GM23248 (cell line): ENCODE measurements around the gene SVIP. TPM values are rescaled to one million over a fixed set of nuclear protein-coding genes. Genes with fewer than 3 reads are reported as not detected.
A peak's percentile ranks its signal among the peaks of the same experiment; 100 is the strongest.

ENCODE experiments used
- DNase-seq: peaks from one replicate; pipeline ENCODE4 v3.0.0-alpha.2; 2015
- H2AFZ ChIP-seq: fragments of 200-600 bp; sonication (generic); 2 replicates; pipeline ENCODE4 v1.6.1; 2016; ENCODE audit warnings: antibody characterized with exemption
- H3F3A ChIP-seq: fragments of 200-600 bp; sonication (generic); 2 replicates; pipeline ENCODE4 v1.6.1; 2016; ENCODE audit warnings: mild to moderate bottlenecking, antibody characterized with exemption, mixed run types; ENCODE audit not compliant: insufficient read depth
- H3K27ac ChIP-seq: fragments of 200-600 bp; sonication (generic); 2 replicates; pipeline ENCODE4 v1.5.1; 2016; ENCODE audit warnings: mild to moderate bottlenecking
- H3K27me3 ChIP-seq: fragments of 200-600 bp; sonication (generic); replicated peaks from 2 replicates; pipeline ENCODE4 v1.6.1; 2016; ENCODE audit warnings: mild to moderate bottlenecking; ENCODE audit not compliant: insufficient read depth
- H3K36me3 ChIP-seq: fragments of 200-600 bp; sonication (generic); 2 replicates; pipeline ENCODE4 v1.6.1; 2016; ENCODE audit warnings: low read depth, mild to moderate bottlenecking
- H3K4me1 ChIP-seq: fragments of 200-600 bp; sonication (generic); 2 replicates; pipeline ENCODE4 v1.6.1; 2016; ENCODE audit warnings: mild to moderate bottlenecking; ENCODE audit not compliant: insufficient read depth
- H3K4me2 ChIP-seq: fragments of 200-600 bp; sonication (generic); one replicate; pipeline ENCODE4 v1.6.1; 2016; ENCODE audit warnings: mild to moderate bottlenecking; ENCODE audit not compliant: unreplicated experiment
- H3K4me3 ChIP-seq: fragments of 200-600 bp; sonication (generic); 2 replicates; pipeline ENCODE4 v1.5.1; 2016; ENCODE audit warnings: mild to moderate bottlenecking
- H3K79me2 ChIP-seq: fragments of 200-600 bp; sonication (generic); 2 replicates; pipeline ENCODE4 v1.6.1; 2016; ENCODE audit warnings: mild to moderate bottlenecking; ENCODE audit not compliant: insufficient read depth
- H3K9ac ChIP-seq: fragments of 200-600 bp; sonication (generic); 2 replicates; pipeline ENCODE4 v1.6.1; 2016; ENCODE audit warnings: mild to moderate bottlenecking
- H3K9me2 ChIP-seq: fragments of 200-600 bp; sonication (generic); 2 replicates; pipeline ENCODE4 v1.6.1; 2016; ENCODE audit warnings: mixed run types, mild to moderate bottlenecking, moderate library complexity; ENCODE audit not compliant: insufficient read depth
- H3K9me3 ChIP-seq: fragments of 200-600 bp; sonication (generic); one replicate; pipeline ENCODE4 v1.6.1; 2017; ENCODE audit warnings: low read depth
- H4K20me1 ChIP-seq: fragments of 200-600 bp; sonication (generic); 2 replicates; pipeline ENCODE4 v1.6.0; 2016; ENCODE audit not compliant: insufficient read depth
- EZH2 ChIP-seq: fragments of 200-600 bp; sonication (generic); IDR thresholded peaks from 2 replicates; pipeline ENCODE4 v1.6.1; 2018; ENCODE audit warnings: antibody characterized with exemption, mild to moderate bottlenecking; ENCODE audit not compliant: insufficient read depth, poor library complexity, severe bottlenecking
- EZH2phosphoT487 ChIP-seq: fragments of 200-600 bp; sonication (generic); IDR thresholded peaks from 2 replicates; pipeline ENCODE4 v1.6.1; 2018; ENCODE audit warnings: antibody characterized with exemption, moderate library complexity, mild to moderate bottlenecking, low read depth; ENCODE audit not compliant: insufficient read depth
- WGBS, 2 experiments: methylation state at CpG; one replicate each; pipeline ENCODE4 v1.1.6; 2015 to 2017; ENCODE audit warnings: low lambda C conversion rate in 2 of 2, low coverage in 1 of 2; ENCODE audit errors: missing lambda C conversion rate in 2 of 2; 5-methylcytosine and 5-hydroxymethylcytosine counted together
- in situ Hi-C: fragments of 300-500 bp; cut with MboI; formaldehyde crosslinking; loops from 2 replicates; pipeline ENCODE4 v1.15.0; 2020
- polyA plus RNA-seq: library from polyadenylated mRNA; unstranded; fragments of >200 nt; fragmentation: Nextera tagmentation; extraction: Ambion mirVana; gene quantifications from 2 replicates; pipeline ENCODE4 v1.2.1, GENCODE V29; 2016
- total RNA-seq: library from RNA; depleted of rRNA; stranded (reverse); fragments of >200 nt; shearing (Covaris generic); gene quantifications from 2 replicates; pipeline ENCODE4 v1.2.3, GENCODE V29; 2014

Gene SVIP
- total and polyA plus RNA-seq, 2 experiments from 2014 or later: 0.54 to 4.2 TPM

- DNase-seq: peak; percentile 19
- no peak overlapping the region for H3K4me2 ChIP-seq
- in situ Hi-C loops: no loop called here
Observed at GRCh38 chr11:22832315-22833015, 2.9 kb upstream of the SVIP start.

DNA sequence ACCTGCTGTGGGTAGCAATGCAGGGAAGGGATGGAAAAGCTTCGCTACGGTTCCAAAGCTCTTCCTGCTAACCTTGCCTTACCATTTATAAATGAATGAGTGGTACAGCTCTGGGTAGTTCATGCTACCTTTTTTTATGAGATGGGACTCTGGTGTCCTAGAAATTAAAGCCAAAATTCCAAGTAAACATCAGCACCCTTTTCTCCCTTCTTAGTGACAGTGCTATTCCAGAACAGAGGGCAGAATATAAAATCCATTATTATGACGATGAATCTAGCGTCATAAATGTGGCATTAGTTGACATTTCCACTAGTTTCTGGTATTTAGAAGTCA, 447 bp upstream of the SVIP start:
- WGBS, 2 experiments: 18 to 19% methylated on average over 4 of the region's 4 CpGs
- H3K9ac ChIP-seq: no peak overlapping the region
- TF ChIP-seq EZH2phosphoT487: no peak
- H3K9me2 ChIP-seq: no peaks in the 10 kb centered on the region
- H3K36me3 ChIP-seq: no peaks in the 10 kb centered on the region
- no peak for DNase-seq
- H3K27me3 ChIP-seq: no peaks in the 10 kb centered on the region
- no peaks in the 10 kb centered on the region for H3F3A ChIP-seq
- in situ Hi-C loops: no loop called here
- H3K9me3 ChIP-seq: no peaks in the 10 kb centered on the region
- H3K4me3 ChIP-seq: peak overlapping the region; percentile 74
- H3K4me2 ChIP-seq: peak overlapping the region; percentile 60
- H2AFZ ChIP-seq: no peak overlapping the region
- no peaks in the 10 kb centered on the region for H4K20me1 ChIP-seq
- H3K4me1 ChIP-seq: no peaks in the 10 kb centered on the region
- no peak overlapping the region for H3K27ac ChIP-seq
- no peaks in the 10 kb centered on the region for H3K79me2 ChIP-seq

More at GRCh38 chr11:22832315-22833015, 2.9 kb upstream of the SVIP start:
- no peaks in the 10 kb centered on the region for H3K9me3 ChIP-seq
- TF ChIP-seq EZH2 (no peak), EZH2phosphoT487 (no peak)
- H3K36me3 ChIP-seq: no peaks in the 10 kb centered on the region
- H3K4me1 ChIP-seq: no peaks in the 10 kb centered on the region
- H3K9ac ChIP-seq: no peak overlapping the region
- H2AFZ ChIP-seq: no peak overlapping the region
- H3K4me3 ChIP-seq: no peak overlapping the region
- WGBS, 2 experiments: 39 to 43% methylated on average over 3 of the region's 3 CpGs
- H3K27ac ChIP-seq: no peak overlapping the region
- no peaks in the 10 kb centered on the region for H3K27me3 ChIP-seq
- H3K79me2 ChIP-seq: no peaks in the 10 kb centered on the region
- no peaks in the 10 kb centered on the region for H4K20me1 ChIP-seq
- H3K9me2 ChIP-seq: no peaks in the 10 kb centered on the region
- H3F3A ChIP-seq: no peaks in the 10 kb centered on the region

GRCh38 chr11:22828373-22828772, 1.2 kb downstream of the SVIP start:
- no peaks in the 10 kb centered on the region for H3K4me1 ChIP-seq
- WGBS, 2 experiments: 76 to 85% methylated on average over 6 of the region's 6 CpGs
- no peak overlapping the region for H3K9ac ChIP-seq
- H3K4me3 ChIP-seq: no peak overlapping the region
- TF ChIP-seq EZH2phosphoT487 (no peak), EZH2 (no peak)
- no peaks in the 10 kb centered on the region for H3K9me3 ChIP-seq
- no peak overlapping the region for H3K27ac ChIP-seq
- H3K36me3 ChIP-seq: no peaks in the 10 kb centered on the region
- no peaks in the 10 kb centered on the region for H3K79me2 ChIP-seq
- no peak for DNase-seq
- no peak overlapping the region for H3K4me2 ChIP-seq
- H3F3A ChIP-seq: no peaks in the 10 kb centered on the region
- H2AFZ ChIP-seq: no peak overlapping the region
- no peaks in the 10 kb centered on the region for H3K9me2 ChIP-seq
- H3K27me3 ChIP-seq: no peaks in the 10 kb centered on the region
- in situ Hi-C loops: no loop called here
- H4K20me1 ChIP-seq: no peaks in the 10 kb centered on the region

GRCh38 chr11:22822203-22822602, 7.4 kb downstream of the SVIP start:
- no peaks in the 10 kb centered on the region for H3K36me3 ChIP-seq

DNA sequence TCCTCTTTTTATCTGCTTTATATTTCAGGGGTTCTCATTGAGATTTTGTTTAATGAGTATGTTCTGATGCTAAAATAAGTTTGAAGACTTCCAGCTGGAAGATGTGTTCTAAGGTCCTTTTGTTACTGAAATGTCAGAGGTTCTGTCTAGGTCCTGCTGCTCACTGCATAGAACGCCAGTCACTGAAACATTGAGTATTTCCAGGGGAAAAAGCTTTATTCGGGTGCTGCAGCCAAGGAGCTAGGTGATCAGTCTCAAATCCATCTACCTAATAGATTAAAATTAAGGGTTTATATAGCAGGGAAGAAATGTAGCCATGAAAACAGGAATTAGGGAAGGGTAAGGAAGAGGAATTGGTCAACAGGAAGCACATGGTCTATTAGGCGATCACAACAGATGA, 19.7 kb downstream of the SVIP start:
- no peaks in the 10 kb centered on the region for H3K9me2 ChIP-seq
- no peaks in the 10 kb centered on the region for H3K79me2 ChIP-seq
- no peaks in the 10 kb centered on the region for H3K27me3 ChIP-seq
- no peaks in the 10 kb centered on the region for H3K4me1 ChIP-seq
- H3K4me2 ChIP-seq: no peak overlapping the region
- H4K20me1 ChIP-seq: no peaks in the 10 kb centered on the region
- no peaks in the 10 kb centered on the region for H3F3A ChIP-seq
- TF ChIP-seq EZH2 (no peak), EZH2phosphoT487 (no peak)
- no peak for DNase-seq
- H3K9ac ChIP-seq: no peak overlapping the region
- H3K9me3 ChIP-seq: no peaks in the 10 kb centered on the region
- H2AFZ ChIP-seq: no peak overlapping the region
- H3K27ac ChIP-seq: no peak overlapping the region
- WGBS, 2 experiments: 61 to 68% methylated on average over 3 of the region's 3 CpGs
- in situ Hi-C loops: no loop called here
- no peak overlapping the region for H3K4me3 ChIP-seq
- H3K36me3 ChIP-seq: no peaks in the 10 kb centered on the region

More at GRCh38 chr11:22822203-22822602, 7.4 kb downstream of the SVIP start:
- no peak overlapping the region for H3K4me3 ChIP-seq
- H4K20me1 ChIP-seq: no peaks in the 10 kb centered on the region
- H2AFZ ChIP-seq: no peak overlapping the region
- no peaks in the 10 kb centered on the region for H3K4me1 ChIP-seq
- no peak overlapping the region for H3K27ac ChIP-seq
- DNase-seq: no peak
- H3K4me2 ChIP-seq: no peak overlapping the region
- no peaks in the 10 kb centered on the region for H3K27me3 ChIP-seq
- H3K79me2 ChIP-seq: no peaks in the 10 kb centered on the region
- no peaks in the 10 kb centered on the region for H3K9me3 ChIP-seq
- in situ Hi-C loops: no loop called here
- TF ChIP-seq EZH2 (no peak), EZH2phosphoT487 (no peak)
- H3F3A ChIP-seq: no peaks in the 10 kb centered on the region
- H3K9me2 ChIP-seq: no peaks in the 10 kb centered on the region
- 57 to 68% methylated on average over 2 of the region's 2 CpGs for WGBS, 2 experiments
- no peak overlapping the region for H3K9ac ChIP-seq
